ENCODE data around the gene GBX1. TPM values are rescaled to one million over a fixed set of nuclear protein-coding genes. Genes with fewer than 3 reads are reported as not detected.
A peak's percentile ranks its signal among the peaks of the same experiment; 100 is the strongest.

GBX1 gene
- total RNA-seq: not detected

DNA sequence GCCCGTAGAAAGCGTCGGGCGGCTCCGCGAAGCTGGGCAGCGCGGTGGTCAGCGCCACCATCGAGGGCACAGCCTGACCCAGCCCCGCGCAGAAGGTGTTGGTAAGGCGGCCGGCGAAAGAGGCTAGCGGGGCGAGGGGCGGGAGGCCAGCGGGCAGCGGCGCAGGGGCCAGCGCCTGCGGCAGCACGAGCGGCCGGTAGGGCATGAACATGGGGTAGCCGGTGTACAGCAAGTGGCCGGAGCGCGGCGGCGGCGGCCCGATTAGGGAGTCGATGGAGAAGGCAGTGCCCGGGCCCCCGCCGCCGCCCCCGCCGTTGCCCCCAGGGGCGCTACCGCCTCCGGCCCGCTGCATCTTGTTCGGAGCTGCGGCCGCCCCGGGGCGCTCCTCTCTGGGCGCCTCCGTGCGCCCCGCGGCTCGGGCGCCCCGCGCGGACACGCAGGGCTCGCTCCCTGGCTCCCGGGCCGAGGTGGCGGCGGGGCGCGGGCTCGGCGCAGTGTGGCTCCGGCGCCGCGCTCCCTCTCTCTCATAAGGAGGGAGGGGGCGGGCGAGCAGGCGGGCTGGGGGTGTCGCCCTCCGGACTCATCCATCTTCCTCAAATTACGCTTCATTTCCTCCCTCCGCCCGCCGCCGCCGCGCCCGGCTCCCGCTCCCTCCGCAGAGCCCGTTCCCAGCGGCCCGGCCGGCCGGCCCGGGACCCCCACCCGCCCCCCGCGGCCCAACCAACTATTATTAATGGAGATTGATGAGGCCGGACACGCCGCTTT lies at the start of gene GBX1:
Gene GBX1, minus strand, starts transcription at position 498 of the 765 bp plus-strand sequence. Its CDS starts 146 bp downstream, at position 352.
- no peak within 1 kb of the TSS for H3K27ac Mint-ChIP-seq
- peaks cover 4% of the 10 kb centered on the region for H3K4me1 Mint-ChIP-seq
- no peaks in the 10 kb centered on the region for H3K36me3 Mint-ChIP-seq
- peak within 1 kb of the TSS; percentile 67 for H3K4me3 Mint-ChIP-seq
- H3K9me3 Mint-ChIP-seq: no peaks in the 10 kb centered on the region
- no peak for DNase-seq
- peaks cover 47% of the 10 kb centered on the region for H3K27me3 Mint-ChIP-seq

DNA sequence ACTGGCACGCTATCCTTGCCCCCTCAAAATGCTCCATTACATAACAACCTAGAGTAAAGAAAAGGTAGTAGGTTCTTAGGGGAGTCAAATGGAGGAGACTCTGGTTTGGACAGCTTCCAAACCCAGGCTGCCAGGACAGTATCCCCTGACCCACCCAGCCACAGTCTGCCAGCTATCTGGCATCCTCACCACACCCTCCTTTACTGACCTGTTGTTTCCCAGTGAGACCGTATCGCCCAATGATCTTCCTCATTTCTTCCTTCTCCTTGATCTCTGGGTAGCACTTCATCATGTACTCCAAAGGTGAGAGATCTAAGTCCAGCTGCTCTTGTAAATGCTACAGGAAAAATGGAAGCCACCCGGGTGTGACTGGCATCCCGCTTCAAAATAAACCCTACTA lies 47.9 kb upstream of the GBX1 start:
- Mint-ChIP-seq H3K4me1 (peaks cover under 1% of the 10 kb centered on the region), H3K9me3 (no peaks in the 10 kb centered on the region), H3K27ac (no peak overlapping the region), H3K36me3 (peaks cover 18% of the 10 kb centered on the region), H3K27me3 (no peaks in the 10 kb centered on the region), H3K4me3 (no peak overlapping the region)
- no peak for DNase-seq

DNA sequence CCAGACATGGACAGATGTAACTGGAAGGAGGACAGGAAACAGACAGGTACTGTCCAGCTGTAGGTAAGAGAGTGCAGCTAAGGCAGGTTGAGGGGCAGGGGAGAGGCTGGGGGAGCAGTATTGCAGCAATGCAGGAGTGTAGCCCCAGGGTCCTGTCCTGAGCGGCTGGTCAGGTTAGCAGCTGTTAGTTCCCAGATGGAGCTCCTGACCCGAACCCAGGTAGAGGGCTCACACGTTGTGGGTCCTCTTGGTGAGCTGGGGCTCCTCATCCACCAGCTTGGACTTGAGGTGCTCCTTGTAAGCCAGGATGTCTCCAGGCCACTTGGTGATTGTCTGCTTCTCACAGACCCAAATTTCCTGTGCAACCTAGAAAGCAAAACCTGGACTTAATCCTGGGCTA lies 46.3 kb upstream of the GBX1 start:
- H3K4me1 Mint-ChIP-seq: no peaks in the 10 kb centered on the region
- H3K27me3 Mint-ChIP-seq: no peaks in the 10 kb centered on the region
- H3K4me3 Mint-ChIP-seq: no peak overlapping the region
- H3K36me3 Mint-ChIP-seq: peaks cover 14% of the 10 kb centered on the region
- DNase-seq: no peak
- H3K9me3 Mint-ChIP-seq: no peaks in the 10 kb centered on the region
- H3K27ac Mint-ChIP-seq: no peak overlapping the region

DNA sequence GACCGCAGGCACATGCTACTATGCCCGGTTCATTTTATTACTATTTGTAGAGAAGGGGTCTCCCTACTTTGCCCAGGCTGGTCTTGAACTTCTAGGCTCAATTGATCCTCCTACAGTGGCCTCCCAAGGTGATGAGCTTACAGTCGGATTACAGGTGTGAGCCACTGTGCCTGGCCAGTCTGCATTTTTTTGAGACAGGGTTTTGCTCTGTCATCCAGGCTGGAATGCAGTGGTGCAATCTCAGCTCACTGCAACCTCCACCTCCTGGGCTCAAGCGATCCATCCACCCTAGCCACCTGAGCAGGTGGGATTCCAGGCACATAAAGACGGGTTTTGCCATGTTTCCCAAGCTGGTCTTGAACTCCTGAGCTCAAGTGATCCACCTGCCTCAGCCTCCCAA lies 45.1 kb upstream of the GBX1 start:
- Mint-ChIP-seq H3K27ac (no peak overlapping the region), H3K4me3 (no peak overlapping the region), H3K9me3 (no peaks in the 10 kb centered on the region), H3K36me3 (peaks cover 5% of the 10 kb centered on the region), H3K4me1 (peaks cover 3% of the 10 kb centered on the region), H3K27me3 (no peaks in the 10 kb centered on the region)
- no peak for DNase-seq

DNA sequence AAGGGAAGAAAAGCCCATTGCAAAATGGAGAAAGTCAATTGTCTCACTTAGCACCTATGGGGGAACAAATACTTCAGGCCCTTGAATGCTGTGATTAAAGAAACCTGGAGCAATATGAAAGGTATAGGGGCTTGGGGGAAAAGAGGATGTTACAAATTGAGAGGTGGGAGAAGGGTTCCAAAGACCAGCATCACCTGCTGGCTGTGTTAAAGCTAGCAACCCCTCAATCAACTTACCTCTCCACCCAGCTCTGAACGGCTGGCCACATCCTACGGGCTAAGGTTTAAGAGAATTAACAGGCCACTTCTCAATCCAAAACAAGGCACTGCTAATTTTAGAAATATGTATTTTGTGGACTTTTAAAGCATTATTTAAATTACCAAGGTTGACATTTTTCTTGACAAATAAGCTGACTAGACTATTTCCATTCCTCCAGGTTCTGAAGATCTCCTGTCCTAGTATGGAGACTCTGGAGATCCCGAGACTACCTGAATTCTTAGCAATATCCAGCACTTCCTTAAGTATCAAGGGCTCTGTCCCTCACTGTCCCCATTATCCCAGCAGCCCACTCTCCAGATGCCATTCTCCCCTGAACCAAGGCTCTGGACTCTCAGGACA lies 43.8 kb upstream of the GBX1 start:
- H3K27ac Mint-ChIP-seq: no peak overlapping the region
- peaks cover 5% of the 10 kb centered on the region for H3K36me3 Mint-ChIP-seq
- H3K9me3 Mint-ChIP-seq: no peaks in the 10 kb centered on the region

DNA sequence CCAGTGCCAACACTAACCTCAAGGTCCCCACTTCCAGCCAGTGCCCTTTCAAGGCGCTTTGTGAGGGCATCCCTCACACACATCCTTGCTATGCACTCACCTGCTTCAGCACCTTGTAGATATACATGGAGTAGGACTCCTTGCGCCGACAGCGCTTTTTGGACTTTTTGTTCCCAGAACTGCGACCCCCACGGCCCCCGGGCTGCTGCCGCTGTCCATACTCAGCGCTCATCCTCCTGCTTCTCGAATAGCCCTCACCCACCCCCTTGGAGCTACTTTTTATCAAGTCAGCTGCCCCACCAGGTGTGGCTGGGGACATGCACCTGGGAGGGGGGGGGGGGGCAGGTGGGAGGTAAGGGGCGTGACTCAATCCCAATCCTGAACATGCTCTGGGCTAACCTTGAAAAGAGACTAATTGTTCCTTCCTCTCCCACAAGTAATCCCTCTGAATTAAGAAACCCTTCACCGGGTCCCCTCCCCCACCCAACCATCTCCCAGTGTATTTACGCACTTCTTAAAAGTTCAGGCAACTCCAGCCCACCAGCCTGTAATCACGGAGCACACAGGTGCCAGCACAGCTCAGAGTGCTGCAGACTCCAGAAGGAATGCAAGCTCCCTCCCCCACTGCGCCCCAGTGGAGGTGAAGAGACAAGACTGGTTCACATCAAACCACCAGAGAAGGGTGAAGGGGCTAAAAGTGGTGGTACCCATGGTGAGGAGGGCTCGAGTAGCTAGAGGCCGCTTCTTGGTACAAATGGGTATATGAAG lies 42.8 kb upstream of the GBX1 start, which contains the start of gene H2BK1:
Gene H2BK1, minus strand, starts transcription at position 402 of the 768 bp plus-strand sequence. Its CDS starts 170 bp downstream, at position 232.
- H3K27ac Mint-ChIP-seq: no peak within 1 kb of the TSS
- no peaks in the 10 kb centered on the region for H3K9me3 Mint-ChIP-seq
- DNase-seq: no peak
- peaks cover 3% of the 10 kb centered on the region for H3K36me3 Mint-ChIP-seq
- peaks cover 15% of the 10 kb centered on the region for H3K4me1 Mint-ChIP-seq
- no peak within 1 kb of the TSS for H3K4me3 Mint-ChIP-seq
- H3K27me3 Mint-ChIP-seq: peaks cover 2% of the 10 kb centered on the region

More for the DNA sequence above, 43.8 kb upstream of the GBX1 start:
- no peak for DNase-seq
- no peak overlapping the region for H3K4me3 Mint-ChIP-seq
- no peaks in the 10 kb centered on the region for H3K27me3 Mint-ChIP-seq
- peaks cover 15% of the 10 kb centered on the region for H3K4me1 Mint-ChIP-seq

DNA sequence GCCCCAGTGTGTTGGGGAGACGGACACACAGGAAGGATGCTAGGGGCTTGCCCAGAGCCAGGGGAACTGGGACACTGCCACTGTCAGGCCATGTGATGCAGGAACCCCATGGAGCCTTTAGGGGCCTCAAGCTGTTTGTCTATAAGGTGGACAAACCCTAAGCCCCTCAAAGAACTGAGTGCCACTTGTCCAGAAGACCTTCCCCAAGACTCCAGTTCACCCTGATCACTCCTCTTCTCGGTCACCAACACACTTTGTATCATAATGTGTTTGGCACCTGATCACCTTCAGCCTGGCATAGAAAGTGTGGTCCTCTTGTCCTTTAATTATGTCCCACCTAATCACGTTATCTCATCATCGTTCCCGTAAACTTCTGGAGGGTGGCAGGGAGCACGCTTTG lies 42.1 kb upstream of the GBX1 start:
- Mint-ChIP-seq H3K27ac (no peak overlapping the region), H3K27me3 (peaks cover 8% of the 10 kb centered on the region), H3K9me3 (no peaks in the 10 kb centered on the region), H3K4me1 (peaks cover 15% of the 10 kb centered on the region), H3K36me3 (no peaks in the 10 kb centered on the region), H3K4me3 (no peak overlapping the region)
- no peak for DNase-seq

DNA sequence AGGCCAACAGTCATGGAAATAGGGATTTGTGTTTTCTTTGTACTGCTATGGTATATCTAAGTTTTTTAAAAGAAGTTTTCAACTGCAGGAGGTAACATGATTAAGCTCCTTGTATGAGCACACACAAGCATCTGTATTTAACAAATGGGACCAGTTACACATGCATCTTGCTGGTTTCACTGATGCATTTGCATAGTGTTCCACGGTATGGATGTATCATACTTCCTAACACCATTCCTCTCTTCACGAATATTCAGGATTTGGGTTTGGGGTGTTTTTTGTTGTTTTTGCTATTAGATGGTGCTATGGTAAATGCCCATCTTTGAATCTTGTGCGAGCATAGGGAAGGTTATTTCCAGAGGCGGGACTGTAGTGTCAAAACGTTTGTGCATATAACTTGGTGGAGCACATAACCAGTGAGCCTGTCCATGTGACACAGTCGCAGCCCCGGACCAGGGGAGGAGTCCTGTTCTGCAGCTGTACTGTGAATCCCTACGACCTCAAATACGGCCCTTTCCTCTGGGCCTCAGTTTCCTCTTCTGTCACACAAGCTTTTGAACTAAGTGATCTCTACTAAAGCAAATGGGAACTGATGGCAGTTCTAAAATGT lies 40.9 kb upstream of the GBX1 start:
- peaks cover 15% of the 10 kb centered on the region for H3K4me1 Mint-ChIP-seq
- no peaks in the 10 kb centered on the region for H3K36me3 Mint-ChIP-seq
- no peaks in the 10 kb centered on the region for H3K9me3 Mint-ChIP-seq
- H3K4me3 Mint-ChIP-seq: no peak overlapping the region
- no peak for DNase-seq
- H3K27ac Mint-ChIP-seq: no peak overlapping the region
- H3K27me3 Mint-ChIP-seq: peaks cover 11% of the 10 kb centered on the region

DNA sequence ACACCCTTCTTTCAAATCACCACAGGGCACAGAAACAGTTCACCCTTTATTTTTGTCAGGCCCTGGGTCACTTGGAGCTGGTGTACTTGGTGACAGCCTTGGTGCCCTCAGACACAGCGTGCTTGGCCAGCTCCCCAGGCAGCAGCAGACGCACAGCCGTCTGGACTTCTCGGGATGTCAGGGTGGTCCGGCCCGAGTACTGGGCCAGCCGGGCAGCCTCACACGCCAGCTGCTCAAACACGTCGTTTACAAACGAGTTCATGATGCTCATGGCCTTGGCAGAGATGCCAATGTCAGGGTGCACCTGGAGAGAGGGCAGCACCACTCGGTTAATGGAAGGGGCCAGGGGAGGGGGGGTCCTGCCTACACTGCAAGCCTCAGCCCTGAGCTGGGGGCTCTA lies 40.3 kb upstream of the GBX1 start:
- Mint-ChIP-seq H3K36me3 (no peaks in the 10 kb centered on the region), H3K4me1 (peaks cover 15% of the 10 kb centered on the region), H3K9me3 (no peaks in the 10 kb centered on the region), H3K27me3 (peaks cover 11% of the 10 kb centered on the region), H3K27ac (no peak overlapping the region), H3K4me3 (no peak overlapping the region)
- no peak for DNase-seq

DNA sequence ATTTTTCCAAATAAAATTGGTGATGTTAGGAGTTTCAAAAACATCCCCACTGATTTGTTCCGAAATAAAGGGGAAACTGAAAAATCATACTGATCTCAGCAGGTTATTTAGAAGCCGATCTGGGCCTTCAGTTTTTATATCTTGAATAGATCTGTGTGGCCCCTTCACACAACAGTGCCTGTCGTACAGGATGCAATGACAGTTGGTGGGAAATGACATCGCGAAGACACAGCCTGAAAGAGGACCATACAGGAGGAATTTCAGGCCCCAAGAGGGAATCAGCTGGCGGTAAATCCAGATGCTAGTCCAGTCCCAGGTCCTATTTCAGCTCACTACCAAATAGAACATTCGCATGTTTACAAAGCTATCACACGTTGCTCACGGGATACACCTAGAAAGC lies 39.8 kb upstream of the GBX1 start:
- Mint-ChIP-seq H3K4me1 (peaks cover 15% of the 10 kb centered on the region), H3K27me3 (peaks cover 11% of the 10 kb centered on the region), H3K36me3 (no peaks in the 10 kb centered on the region), H3K27ac (no peak overlapping the region), H3K9me3 (no peaks in the 10 kb centered on the region), H3K4me3 (no peak overlapping the region)
- no peak for DNase-seq

DNA sequence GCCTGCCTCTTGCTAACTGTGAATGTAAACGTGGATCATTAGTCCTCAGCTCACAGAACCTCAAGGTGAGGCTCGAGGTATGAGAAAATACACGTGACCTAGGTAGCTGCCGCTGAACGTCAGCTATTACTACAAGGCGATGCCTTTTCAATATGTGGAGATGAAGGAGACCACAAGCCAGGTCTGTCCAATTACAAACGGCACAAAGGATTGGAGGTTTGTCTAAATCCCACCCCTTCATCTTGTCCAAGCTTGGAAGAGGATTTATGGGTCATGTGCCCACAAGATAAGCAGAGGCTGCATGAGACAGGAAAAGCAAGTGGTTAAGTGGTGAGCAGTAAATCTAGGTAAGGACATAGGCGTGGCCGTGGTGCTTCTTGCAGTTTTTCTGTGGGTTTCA lies 39.4 kb upstream of the GBX1 start:
- H3K4me1 Mint-ChIP-seq: peaks cover 15% of the 10 kb centered on the region
- H3K27me3 Mint-ChIP-seq: peaks cover 11% of the 10 kb centered on the region
- no peak overlapping the region for H3K27ac Mint-ChIP-seq
- no peak overlapping the region for H3K4me3 Mint-ChIP-seq
- no peaks in the 10 kb centered on the region for H3K36me3 Mint-ChIP-seq
- no peaks in the 10 kb centered on the region for H3K9me3 Mint-ChIP-seq
- DNase-seq: no peak

DNA sequence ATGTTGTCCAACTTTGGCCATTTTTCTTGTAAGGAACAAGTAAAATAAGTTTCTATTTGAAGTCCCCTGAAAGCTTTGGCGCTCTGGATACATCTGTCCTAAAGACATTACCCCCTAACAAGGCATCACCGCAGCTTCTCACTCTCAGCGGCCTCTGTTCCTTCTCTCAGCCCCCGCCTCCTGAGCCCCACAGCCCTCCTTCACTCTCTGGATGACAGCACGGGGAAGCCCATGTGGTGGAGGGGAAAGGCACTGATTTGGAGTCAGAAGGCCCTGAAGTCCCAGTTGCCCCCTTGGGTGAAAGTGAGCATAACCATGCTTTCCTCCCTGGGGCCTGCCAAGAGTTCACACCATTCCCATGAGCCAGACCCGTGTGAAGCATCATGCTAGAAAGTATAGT lies 38.2 kb upstream of the GBX1 start:
- no peaks in the 10 kb centered on the region for H3K9me3 Mint-ChIP-seq
- no peak overlapping the region for H3K4me3 Mint-ChIP-seq
- peaks cover 15% of the 10 kb centered on the region for H3K4me1 Mint-ChIP-seq
- no peak overlapping the region for H3K27ac Mint-ChIP-seq
- H3K27me3 Mint-ChIP-seq: peaks cover 11% of the 10 kb centered on the region
- DNase-seq: no peak
- H3K36me3 Mint-ChIP-seq: no peaks in the 10 kb centered on the region

DNA sequence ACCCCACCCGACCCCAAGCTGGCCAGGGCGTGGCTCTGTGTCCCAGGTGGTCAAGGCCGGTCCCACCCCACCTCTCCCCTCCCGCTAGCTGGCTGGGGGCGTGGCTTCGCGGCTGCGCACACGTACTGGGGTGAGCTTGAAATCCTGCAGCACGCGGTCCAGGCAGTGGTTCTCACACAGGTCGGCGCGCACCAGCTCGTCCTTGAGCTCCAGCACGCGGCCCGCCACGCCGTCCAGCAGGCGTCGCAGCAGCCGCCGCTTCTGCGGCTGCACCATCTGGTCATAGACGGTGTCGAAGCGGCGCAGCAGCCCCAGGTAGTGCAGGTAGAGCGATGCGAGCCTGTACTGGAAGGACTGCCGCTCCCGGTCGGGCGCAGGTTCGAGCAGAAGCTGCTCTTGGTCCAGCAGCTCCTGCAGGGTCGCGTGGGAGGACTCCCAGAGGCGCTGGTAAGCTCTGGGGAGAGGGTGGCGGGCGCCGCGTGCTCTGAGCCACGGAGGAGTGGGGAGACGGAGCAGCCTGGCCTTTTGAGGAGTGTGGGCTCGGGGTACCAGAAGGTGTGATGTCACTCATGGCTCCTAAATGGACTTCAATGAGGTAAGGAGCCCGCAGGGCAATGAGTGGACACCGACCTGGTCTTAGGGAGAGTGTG lies 37.0 kb upstream of the GBX1 start:
- H3K27ac Mint-ChIP-seq: no peak overlapping the region
- no peak overlapping the region for H3K4me3 Mint-ChIP-seq
- H3K4me1 Mint-ChIP-seq: peaks cover 15% of the 10 kb centered on the region
- no peaks in the 10 kb centered on the region for H3K36me3 Mint-ChIP-seq
- no peaks in the 10 kb centered on the region for H3K9me3 Mint-ChIP-seq
- no peak for DNase-seq
- peaks cover 11% of the 10 kb centered on the region for H3K27me3 Mint-ChIP-seq

DNA sequence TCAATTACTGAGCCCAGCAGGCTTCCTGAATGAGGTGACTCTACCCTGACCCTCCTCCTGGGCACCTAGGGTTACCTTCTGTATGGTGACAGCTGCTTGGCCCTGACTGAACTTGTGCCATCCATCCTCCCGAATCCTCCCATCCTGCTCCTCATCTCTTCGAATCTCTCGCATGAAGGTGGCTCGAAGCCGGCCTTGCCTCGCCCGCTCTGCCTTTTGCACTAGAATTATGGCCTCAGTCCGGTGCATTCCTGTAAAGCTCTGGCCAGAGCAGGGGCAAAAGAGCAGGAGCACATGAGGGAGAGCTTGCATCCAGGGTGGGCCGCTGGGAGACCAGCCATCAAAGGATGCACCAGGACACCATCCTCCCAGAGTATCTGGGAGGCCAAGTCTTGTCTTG lies 35.3 kb upstream of the GBX1 start:
- Mint-ChIP-seq H3K27ac (no peak overlapping the region), H3K4me1 (peaks cover 14% of the 10 kb centered on the region), H3K4me3 (no peak overlapping the region), H3K9me3 (no peaks in the 10 kb centered on the region), H3K27me3 (peaks cover 11% of the 10 kb centered on the region), H3K36me3 (no peaks in the 10 kb centered on the region)
- no peak for DNase-seq

DNA sequence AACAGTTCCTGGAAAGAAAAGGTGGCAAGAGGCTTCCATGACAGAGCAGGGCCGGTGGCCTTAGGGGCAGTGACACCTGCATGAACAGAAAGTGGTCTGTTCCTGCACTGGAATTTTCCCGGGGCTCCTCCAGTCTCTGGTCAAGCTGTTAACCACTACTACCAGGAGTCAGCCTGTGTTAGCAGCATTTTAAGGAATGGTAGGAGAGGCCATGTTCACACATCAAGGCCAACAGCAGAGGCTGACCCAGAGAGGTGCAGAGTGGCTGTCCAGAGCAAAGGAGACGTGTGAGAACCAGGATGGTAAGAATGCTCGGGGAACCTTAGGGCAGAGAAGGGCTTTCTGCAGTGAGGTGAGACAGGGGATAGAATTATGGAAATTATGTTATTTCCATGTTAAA lies 34.3 kb upstream of the GBX1 start:
- Mint-ChIP-seq H3K4me1 (peaks cover 3% of the 10 kb centered on the region), H3K27me3 (peaks cover 11% of the 10 kb centered on the region), H3K9me3 (no peaks in the 10 kb centered on the region), H3K36me3 (no peaks in the 10 kb centered on the region), H3K27ac (no peak overlapping the region), H3K4me3 (no peak overlapping the region)
- DNase-seq: no peak

All from activated naive CD8-positive, alpha-beta T cell treated with anti-CD3 and anti-CD28 coated beads for 36 hours (primary cell).